PFSK-1 (cell line): ENCODE data around the gene ZNF688.

Experiments
- POLR2AphosphoS5 ChIP-seq: IDR thresholded peaks from 2 replicates; pipeline ENCODE4 v1.6.1; 2012; ENCODE audit warnings: low read depth, mild to moderate bottlenecking, control low read depth, low read length, moderate library complexity
- SIN3A ChIP-seq: IDR thresholded peaks from 2 replicates; pipeline ENCODE4 v1.6.1; 2012; ENCODE audit warnings: mild to moderate bottlenecking, low read length, moderate library complexity, borderline replicate concordance; ENCODE audit not compliant: insufficient read depth

DNA sequence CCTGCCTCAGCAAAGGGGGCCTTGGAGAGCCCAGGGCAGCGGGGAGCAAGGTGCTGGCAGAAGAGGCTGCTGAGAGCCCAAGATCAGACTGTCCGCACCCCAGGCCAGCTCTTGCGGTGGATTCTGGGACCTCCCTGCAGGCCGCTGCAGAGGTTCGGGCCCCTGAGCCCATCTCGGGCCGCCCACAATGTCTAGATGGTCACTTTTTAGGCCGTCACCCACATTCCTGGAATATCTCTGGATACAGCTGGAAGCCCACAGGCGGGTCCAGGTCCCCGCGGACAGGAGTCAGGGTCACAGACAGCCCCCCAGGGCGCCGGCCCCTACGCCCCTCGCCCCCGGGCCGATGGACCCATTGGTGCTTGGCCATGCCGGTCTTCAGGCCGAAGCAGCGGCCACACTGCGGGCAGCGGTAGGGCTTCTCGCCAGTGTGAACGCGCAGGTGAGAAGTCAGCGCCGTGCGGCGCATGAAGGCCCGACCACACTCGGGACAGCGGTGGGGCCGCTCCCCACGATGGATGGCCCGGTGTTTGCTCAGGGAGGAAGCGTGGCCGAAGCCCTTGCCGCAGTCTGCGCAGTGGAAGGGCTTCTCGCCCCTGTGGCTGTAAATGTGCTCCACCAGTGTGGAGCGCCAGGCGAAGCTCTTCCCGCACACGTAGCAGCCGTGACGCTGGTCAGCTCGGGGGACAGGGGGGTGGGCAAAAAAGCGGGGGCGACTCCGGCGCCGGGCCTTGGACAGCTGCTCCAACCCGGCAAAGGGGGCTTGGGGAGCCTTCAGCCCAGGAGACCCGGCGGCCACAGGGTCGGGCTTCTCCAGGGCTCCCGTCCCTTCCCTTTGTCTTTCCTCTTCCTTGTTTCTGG lies 39.0 kb downstream of the ZNF688 start:
- no peak for TF ChIP-seq POLR2AphosphoS5
- TF ChIP-seq SIN3A: no peak
